DND-41 (cell line): Measurements from ENCODE around the gene ITPR3.

Experiments
- EZH2 ChIP-seq: IDR thresholded peaks from 3 replicates; pipeline ENCODE4 v1.6.1; 2012; ENCODE audit warnings: borderline replicate concordance, low read depth, mild to moderate bottlenecking, moderate library complexity, low read length, inconsistent platforms; ENCODE audit not compliant: severe bottlenecking
- TF ChIP-seq, protein P1 (sequence below): IDR thresholded peaks from 2 replicates; pipeline ENCODE4 v1.5.1; 2012; ENCODE audit warnings: borderline replicate concordance, low read length, moderate library complexity, mild to moderate bottlenecking; ENCODE audit not compliant: poor library complexity, severe bottlenecking; ENCODE audit errors: extremely low read depth

- TF ChIP-seq, protein P1, sequence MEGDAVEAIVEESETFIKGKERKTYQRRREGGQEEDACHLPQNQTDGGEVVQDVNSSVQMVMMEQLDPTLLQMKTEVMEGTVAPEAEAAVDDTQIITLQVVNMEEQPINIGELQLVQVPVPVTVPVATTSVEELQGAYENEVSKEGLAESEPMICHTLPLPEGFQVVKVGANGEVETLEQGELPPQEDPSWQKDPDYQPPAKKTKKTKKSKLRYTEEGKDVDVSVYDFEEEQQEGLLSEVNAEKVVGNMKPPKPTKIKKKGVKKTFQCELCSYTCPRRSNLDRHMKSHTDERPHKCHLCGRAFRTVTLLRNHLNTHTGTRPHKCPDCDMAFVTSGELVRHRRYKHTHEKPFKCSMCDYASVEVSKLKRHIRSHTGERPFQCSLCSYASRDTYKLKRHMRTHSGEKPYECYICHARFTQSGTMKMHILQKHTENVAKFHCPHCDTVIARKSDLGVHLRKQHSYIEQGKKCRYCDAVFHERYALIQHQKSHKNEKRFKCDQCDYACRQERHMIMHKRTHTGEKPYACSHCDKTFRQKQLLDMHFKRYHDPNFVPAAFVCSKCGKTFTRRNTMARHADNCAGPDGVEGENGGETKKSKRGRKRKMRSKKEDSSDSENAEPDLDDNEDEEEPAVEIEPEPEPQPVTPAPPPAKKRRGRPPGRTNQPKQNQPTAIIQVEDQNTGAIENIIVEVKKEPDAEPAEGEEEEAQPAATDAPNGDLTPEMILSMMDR = no peak
- TF ChIP-seq EZH2 = no peak
These were observed 106.0 kb downstream of the ITPR3 start for GRCh38 chr6:33727126-33727525.
